Activated CD4-positive, alpha-beta T cell treated with anti-CD3 and anti-CD28 coated beads, Interleukin-2, amount 50 U/mL, for 24 hours (primary cell): Measurements from ENCODE around the gene ROBO2.

Experiments
- DNase-seq, 2 donors: peaks; one replicate each; pipeline ENCODE4 v3.0.0-alpha.2; 2020; ENCODE audit warnings: low read depth in 1 of 2, low spot score in 1 of 2

The ROBO2 gene

GRCh38 chr3:77039606-77040171 is at the start of gene ROBO2:
Gene ROBO2 (plus strand): TSS chr3:77040099. CDS start chr3:77040786, 687 bp downstream.
- DNase-seq = no peak

DNA sequence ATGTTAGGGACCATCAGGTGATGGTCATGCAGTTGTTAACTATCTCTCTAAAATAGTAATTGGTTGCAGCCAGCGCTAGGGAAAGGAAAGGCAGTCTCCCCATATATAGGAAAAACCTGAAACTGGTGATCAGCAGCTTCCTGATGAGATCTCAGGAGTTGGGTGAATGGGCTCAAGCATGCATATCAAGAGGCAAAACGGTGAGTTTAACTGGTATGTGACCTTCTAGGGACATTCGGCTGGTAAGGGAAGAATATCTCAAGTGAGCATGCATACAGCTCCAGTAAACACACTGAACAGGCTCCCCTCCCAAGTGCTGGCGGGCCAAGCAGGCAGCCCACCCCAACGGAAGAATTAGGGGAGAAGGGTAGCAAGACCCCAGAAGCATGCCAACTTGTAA is 49.3 kb upstream of the ROBO2 start:
- DNase-seq = no peak

GRCh38 chr3:76991165-76991564 is 48.7 kb upstream of the ROBO2 start:
- DNase-seq = no peak

DNA sequence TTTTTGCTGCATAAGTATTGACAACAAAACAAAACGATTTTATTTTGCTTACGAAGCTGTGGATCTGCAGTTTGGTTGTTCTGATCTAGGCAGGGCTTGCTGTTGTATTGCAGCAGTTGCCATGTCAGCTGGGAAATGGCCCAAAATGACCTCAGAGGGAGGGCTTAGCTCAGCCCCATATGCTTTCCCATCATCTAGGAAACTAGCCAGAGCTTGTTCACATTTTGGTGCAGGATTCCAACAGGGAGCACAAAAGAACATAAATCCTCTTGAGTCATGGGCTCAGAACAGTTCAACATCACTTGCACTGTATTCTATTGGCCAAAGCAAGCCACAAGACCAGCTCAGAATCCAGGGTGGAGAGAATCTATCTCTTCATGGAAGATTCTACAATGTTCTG is 42.2 kb upstream of the ROBO2 start:
- no peak for DNase-seq

GRCh38 chr3:76998555-76998954 is 41.3 kb upstream of the ROBO2 start:
- DNase-seq = no peak

DNA sequence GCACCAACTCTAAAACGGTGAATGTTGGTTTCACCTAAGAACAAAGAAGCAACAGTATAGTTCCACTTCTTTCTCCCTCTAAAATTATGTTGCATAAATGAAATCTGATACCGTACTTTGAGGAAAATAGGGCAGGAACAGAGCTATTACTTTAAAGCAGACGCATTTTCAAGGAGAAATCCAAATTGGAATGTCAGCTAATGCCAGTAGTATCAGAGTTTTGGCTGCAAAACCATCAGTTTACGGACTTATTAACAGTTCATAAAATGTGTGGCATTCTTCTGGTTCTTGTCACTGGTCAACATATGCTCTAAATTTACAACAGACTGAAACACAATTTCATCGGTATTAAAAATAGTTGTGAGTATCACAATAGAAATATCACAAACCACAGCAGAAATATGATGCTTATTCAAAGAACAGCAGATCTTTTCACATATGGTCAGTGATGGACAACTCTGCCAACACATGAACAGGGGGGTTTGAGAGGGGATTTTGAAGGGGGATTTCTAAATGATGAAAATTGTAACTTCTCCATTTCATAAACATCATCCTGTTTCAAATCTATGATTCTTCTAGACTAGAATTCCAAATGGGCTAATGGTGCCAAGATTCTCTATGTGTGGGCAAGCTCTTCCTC is 38.7 kb upstream of the ROBO2 start:
- no peak for DNase-seq

- DNase-seq = no peak
These were observed 25.7 kb upstream of the ROBO2 start for GRCh38 chr3:77014226-77014625.

DNA sequence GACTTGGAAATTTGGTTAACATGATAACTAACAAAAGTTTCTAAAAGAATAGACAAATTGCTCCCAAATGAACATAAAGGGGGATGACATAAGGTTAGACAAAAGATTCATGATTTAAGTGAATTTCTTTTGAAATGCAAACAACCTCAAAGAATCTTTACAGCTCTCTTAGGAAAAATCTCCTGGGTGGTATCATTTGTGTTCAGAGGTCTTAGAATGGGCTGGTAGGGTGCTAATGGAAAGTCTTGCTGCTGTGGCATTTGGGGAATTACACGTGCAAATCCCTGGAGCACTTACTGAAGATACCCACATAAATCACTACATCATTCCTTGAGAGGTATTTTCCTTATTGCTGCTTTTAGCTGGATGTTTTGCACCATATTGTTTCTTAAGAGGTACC is 14.4 kb upstream of the ROBO2 start:
- no peak for DNase-seq

- no peak for DNase-seq
These were observed 12.8 kb upstream of the ROBO2 start for GRCh38 chr3:77026904-77027634.

DNA sequence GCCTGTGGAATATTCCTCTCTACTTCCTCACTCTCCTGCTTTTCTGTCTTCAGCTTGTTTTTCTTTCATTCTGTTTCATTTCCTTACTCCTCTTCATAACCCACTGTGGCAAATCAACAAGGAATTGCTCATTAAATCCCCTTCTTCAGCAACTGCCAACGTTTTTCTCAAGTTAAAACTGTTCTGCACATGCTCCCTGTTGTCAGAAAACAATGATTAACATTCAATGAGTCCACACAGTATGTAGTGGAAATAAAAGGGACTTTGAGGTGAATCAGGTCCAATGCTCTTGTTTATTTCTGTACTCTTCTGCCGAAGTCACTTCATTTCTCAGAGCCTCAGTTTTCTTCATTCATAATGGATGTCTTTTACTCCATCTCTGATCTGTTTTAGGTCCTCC is 11.9 kb upstream of the ROBO2 start:
- no peak for DNase-seq

DNA sequence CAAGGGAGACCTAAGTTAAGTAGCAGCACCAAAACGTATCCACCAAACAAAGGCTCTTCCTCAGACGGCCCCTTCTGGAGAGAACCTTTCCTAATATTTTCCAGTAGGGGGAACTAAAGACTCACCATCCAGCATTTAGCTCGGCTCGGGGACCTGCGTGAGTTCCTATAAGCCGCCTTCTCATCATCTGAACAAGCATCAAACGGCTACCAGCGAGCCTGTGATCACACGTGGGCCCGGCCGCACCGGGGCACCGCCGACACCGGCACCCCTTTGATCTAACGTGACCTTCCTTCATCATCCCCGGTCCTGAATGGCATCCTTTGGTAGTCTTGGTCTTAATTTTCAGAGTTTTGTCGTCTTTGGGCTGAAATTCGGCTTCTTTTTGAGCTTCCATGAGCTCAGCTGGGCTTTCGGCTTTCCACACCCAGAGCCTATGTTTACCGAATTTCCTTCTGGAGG is 1.4 kb upstream of the ROBO2 start:
- no peak for DNase-seq

DNA sequence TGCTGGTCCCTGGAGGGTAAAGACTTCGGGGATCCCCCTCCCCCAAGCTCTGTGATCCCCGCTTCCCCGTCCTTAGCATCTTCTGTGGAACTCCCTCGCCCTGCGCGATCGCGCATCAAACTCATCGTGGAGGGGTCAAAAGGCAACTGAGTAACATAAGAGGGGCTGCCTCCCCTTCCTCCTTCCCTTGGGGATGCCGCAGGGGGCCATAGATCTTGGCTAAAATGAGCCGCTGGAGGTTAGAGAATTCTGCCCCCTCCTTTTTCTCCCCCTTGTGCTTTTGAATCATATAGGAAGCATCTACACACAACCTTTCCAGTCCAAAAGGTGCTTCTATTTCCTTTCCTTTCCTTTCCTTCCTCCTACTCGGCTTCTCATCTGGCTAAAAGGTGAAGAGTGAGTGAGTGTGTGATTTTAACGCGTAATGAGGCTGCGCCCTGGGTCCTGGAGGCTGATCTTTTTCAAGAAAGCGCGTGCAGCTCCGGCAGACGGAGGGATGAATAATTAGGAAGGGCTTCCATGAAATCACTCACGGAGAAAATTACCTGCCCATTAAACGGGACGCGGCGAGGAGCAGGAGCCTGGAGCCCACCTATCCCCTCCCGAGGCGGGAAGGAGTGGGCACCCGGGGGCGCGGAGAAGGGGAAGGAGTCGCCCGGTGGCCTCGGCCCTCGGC is 831 bp upstream of the ROBO2 start:
- no peak for DNase-seq

DNA sequence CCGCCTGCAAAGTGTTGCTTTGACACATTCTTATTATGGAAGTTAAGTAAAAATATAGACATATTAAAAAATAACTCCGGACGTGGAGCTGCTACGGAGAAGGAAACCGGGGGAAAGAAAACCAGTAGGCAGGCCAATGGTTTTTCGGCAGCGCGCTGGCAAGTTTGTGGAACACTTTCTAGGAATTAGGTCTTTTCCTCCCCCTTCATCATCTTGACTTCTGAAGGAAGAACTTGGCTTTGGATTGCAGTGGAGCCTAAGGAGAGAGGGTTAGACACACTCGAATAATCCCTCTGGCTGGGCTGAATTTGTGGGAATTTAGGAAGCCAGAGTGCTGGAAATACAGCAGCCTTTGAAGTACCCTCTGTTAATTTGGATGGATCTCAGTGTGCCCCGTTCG is 317 bp downstream of the ROBO2 start:
- DNase-seq = no peak

DNA sequence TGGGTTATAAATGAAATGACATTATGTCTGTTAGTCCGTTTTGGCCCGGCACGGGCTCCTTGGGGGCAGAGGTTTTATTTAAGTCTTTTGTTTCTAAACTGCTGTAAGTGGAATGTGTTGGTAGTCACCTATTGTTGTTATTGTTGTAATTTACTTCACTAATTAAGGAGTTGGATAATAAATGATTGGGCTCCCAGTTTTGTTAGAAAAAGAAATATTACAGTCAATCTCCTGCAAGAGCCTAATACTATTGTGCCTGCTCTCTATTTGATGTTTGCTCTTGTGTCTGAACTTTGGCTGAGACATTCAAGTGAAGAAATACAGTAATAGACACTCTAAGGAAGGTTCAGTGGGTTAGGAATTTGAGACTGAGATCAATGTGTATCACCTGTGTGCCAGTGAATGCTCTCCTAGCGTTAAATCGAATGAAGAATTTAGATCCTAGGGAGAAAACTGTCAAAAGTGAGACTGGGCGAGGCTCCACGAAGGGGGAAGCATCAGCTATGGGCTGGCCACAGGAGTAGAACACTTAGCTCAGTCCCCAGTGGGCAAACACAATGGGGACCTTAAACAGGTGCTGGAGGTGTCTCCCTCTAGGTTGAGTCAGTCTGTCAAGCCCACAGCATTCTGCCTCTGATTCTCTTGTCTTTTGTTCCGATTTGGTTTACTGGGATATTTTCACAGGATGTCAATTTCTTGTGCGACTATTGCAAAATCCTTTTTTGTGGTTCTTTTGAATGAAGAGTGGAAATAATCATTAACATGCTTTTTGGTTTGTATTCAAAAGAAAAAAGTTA is 1.2 kb downstream of the ROBO2 start:
- DNase-seq = no peak

GRCh38 chr3:77041811-77042210 is 1.9 kb downstream of the ROBO2 start:
- DNase-seq = no peak

DNA sequence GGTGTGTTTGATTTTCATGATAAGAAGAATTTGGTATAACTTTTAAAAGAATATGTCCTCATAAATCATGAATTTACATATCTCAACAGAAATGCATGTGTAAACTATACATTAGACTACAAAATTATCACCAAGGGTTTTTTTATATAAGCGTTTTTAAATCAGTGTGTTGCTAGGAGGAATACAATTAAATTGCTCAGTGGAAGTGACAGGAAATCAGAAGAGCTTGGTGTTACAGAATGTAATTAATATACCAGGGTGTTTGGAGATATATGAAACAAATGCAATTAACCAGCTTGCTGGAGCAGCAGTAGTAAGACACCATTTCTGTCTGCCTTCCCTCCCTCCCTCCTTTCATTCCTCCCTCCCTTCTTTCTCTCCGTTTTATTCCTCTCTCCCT is 2.4 kb downstream of the ROBO2 start:
- no peak for DNase-seq

- no peak for DNase-seq
These were observed 3.0 kb downstream of the ROBO2 start for GRCh38 chr3:77042882-77043281.

- no peak for DNase-seq
These were observed 5.8 kb downstream of the ROBO2 start for GRCh38 chr3:77045686-77046085.

DNA sequence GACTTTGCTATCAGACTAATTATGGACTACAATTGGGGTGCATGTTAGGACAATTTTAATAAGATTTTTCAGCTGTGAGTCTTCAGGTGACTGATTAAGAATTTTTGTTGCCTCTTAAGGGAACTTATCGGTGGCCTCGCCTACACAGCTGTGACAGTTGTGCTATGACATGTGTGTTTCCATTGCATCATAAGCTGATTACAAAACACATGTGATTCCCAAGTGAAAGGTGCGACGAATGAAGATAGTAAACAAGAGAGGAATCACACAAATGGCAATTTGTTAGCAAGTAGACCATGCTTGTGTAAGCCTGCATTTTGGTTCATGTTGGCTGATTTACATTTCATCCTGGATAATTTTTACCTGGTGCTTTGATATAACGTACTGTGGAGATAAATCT is 8.3 kb downstream of the ROBO2 start:
- DNase-seq = no peak

DNA sequence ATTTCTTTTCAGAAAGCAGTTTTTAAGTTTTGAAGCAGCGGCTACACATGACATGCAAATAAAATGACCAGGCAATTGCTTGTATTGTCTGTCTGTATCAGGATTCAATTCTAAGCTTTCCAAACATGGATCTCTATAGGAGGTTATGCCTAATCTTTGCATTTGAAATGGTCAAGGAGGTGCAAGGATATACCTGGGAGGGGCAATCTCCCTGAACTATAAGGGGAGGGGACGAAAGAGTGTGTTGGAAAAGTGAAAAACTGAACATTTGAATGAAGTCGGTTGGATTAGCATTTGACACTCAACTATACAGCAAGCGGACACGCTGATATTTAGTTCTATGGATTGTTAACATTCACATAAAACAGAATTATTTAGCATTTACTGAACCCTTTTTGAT is 11.7 kb downstream of the ROBO2 start:
- no peak for DNase-seq

DNA sequence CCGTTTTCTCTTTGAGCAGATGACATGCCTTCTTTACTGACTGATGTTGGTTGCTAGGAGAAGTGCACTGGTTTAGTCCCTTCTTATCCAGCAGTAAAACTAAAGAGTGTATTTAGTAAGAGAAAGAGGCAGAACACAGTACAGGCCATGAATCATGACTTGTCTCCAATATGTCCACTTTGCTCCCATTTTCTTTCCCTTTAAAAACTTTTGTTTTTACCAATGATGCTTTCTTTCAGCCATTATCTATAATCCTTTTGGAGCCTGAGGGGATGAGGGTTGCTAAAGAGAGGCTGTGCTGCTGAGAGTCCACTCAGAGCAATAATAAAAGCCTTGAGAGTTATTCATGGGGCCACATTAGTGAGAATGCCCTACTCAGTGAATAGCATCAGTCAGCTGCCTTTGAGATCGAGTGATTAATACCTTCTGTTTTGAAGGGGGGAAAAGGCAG is 12.2 kb downstream of the ROBO2 start:
- no peak for DNase-seq
